ENCODE measurements around the gene RBL1.
"Not testable (repeated sequence)": the region's sequence is repeated elsewhere in the genome, so short reads cannot be mapped to it uniquely, and the experiment has no call there.

RBL1 gene

DNA sequence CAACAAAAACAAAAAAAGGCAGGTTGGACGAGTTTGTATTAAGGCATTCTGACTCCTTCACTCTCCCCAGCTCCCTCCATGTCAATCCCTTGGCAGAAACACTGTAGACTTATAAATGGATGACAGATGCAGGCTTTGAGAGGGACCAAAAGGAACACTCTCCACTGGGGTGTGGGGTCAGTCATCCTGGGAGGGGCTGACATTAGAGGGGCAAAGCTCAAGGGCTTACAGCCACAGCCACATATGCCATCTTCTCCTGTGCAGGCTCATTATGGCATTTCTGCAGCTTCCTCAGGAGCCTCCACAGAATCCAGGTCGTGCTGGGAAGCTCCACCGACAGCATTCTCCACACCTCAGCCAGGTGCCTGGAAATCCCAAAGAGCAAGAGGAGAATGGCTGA lies 33.0 kb upstream of the RBL1 start:
- DNase-seq (ENCODE audit: low read depth): no peak
- TF ChIP-seq, protein P1, sequence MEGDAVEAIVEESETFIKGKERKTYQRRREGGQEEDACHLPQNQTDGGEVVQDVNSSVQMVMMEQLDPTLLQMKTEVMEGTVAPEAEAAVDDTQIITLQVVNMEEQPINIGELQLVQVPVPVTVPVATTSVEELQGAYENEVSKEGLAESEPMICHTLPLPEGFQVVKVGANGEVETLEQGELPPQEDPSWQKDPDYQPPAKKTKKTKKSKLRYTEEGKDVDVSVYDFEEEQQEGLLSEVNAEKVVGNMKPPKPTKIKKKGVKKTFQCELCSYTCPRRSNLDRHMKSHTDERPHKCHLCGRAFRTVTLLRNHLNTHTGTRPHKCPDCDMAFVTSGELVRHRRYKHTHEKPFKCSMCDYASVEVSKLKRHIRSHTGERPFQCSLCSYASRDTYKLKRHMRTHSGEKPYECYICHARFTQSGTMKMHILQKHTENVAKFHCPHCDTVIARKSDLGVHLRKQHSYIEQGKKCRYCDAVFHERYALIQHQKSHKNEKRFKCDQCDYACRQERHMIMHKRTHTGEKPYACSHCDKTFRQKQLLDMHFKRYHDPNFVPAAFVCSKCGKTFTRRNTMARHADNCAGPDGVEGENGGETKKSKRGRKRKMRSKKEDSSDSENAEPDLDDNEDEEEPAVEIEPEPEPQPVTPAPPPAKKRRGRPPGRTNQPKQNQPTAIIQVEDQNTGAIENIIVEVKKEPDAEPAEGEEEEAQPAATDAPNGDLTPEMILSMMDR (conservative IDR thresholded peaks at IDR 0.05; ENCODE audit: low read depth, low read length): no peak
- H3K4me3 ChIP-seq (ENCODE audit: low read depth, low read length): no peak overlapping the region

DNA sequence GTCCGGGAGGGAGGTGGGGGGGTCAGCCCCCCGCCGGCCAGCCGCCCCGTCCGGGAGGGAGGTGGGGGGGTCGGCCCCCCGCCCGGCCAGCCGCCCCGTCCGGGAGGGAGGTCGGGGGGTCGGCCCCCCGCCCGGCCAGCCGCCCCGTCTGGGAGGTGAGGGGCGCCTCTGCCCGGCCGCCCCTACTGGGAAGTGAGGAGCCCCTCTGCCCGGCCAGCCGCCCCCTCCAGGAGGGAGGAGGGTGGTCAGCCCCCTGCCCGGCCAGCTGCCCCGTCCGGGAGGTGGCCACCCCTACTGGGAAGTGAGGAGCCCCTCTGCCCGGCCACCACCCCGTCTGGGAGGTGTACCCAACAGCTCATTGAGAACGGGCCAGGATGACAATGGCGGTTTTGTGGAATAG lies 30.5 kb upstream of the RBL1 start:
- not testable (repeated sequence) for H3K4me3 ChIP-seq (ENCODE audit: low read depth, low read length); DNase-seq (ENCODE audit: low read depth)

DNA sequence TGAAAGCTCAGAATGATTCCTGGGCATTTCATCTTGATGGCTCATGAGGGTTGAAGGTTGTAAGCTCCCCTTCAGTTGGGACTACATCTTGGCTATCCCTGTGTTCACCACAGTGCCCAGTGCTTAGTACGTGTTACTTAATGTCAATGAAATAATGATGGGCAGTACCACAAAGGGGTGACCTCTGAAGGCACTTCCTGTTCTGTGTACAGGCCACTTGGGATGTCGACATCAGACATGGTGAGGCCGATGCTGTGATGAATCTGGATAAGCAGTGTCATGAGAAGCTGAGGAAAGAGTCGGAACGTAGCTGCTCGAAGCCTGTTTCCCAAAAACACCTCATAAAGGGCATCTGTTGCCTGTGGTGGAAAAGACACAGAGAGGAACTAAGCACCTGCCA lies 27.6 kb upstream of the RBL1 start:
- no peak overlapping the region for H3K4me3 ChIP-seq (ENCODE audit: low read depth, low read length)
- TF ChIP-seq, protein P1 (conservative IDR thresholded peaks at IDR 0.05; ENCODE audit: low read depth, low read length): no peak
- no peak for DNase-seq (ENCODE audit: low read depth)

DNA sequence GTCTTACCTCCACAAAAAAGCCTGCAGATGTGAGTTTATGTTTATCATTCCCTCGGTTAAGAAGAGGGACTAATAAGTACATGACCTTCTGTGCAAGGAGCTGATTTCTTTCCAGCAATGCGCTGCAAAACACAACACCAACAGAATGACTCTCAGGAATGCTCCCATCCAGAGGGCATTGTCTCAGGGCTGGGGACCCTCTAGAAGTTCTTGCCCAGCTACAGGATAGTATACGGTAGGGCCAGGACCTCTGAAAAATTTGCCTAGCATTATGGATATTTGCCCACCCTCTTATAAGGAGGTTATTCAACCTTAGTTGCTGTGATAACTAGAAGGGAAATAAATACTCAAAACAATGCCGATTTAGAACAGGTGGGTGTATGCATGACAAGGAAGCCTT lies 24.7 kb upstream of the RBL1 start:
- H3K4me3 ChIP-seq (ENCODE audit: low read depth, low read length): no peak overlapping the region
- DNase-seq (ENCODE audit: low read depth): no peak
- TF ChIP-seq, protein P1 (conservative IDR thresholded peaks at IDR 0.05; ENCODE audit: low read depth, low read length): no peak

DNA sequence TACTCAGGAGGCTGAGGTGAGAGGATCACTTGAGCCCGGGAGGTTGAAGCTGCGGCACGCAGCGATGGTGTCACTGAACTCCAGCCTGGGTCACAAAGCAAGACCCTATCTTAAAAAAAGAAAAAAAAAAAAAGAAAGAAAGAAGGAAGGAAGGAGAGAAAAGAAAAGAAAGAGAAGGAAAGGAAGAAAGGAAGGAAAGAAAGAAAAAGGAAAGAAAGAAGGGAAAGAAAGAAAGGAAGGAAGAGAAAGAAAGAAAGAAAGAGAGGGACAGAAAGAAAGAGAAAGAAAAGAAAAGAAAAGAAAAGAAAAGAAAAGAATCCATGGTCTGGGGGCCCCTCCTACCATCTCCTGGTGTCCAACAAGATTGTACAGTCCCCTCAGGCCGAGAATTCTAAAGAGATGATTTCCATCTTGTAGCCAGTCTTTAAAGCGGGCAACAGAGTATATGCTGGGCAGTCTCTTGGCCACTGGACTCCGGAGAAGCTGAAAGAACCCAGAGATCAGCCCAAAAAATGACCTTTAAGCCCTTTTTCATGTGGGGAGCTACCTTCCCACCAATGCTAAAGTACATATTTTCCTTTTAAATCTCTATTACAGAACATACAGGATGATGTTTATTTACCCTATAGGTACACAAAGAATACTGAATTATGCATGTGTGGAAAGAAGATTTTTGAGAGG lies 23.7 kb upstream of the RBL1 start:
- TF ChIP-seq, protein P1 (conservative IDR thresholded peaks at IDR 0.05; ENCODE audit: low read depth, low read length): no peak
- no peak for DNase-seq (ENCODE audit: low read depth)
- no peak overlapping the region for H3K4me3 ChIP-seq (ENCODE audit: low read depth, low read length)

DNA sequence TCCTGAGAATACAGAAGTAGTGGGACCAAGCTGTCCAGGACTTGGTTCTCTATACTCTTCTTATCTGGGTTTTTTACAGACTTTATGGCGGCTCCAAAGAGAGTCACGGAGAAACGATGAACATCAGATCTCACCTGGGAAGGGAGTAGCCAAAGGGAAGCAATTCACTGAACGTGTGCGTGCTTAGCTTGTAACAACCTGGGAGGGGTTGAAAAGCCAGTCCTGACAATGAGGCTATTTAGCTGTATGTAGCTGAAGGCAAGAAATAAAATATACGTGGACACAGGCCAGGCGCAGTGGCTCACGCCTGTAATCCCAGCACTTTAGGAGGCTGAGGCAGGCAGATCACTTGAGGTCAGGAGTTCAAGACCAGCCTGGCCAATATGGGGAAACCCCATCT lies 18.2 kb upstream of the RBL1 start:
- DNase-seq (ENCODE audit: low read depth): no peak
- TF ChIP-seq, protein P1 (conservative IDR thresholded peaks at IDR 0.05; ENCODE audit: low read depth, low read length): no peak
- H3K4me3 ChIP-seq (ENCODE audit: low read depth, low read length): no peak overlapping the region

DNA sequence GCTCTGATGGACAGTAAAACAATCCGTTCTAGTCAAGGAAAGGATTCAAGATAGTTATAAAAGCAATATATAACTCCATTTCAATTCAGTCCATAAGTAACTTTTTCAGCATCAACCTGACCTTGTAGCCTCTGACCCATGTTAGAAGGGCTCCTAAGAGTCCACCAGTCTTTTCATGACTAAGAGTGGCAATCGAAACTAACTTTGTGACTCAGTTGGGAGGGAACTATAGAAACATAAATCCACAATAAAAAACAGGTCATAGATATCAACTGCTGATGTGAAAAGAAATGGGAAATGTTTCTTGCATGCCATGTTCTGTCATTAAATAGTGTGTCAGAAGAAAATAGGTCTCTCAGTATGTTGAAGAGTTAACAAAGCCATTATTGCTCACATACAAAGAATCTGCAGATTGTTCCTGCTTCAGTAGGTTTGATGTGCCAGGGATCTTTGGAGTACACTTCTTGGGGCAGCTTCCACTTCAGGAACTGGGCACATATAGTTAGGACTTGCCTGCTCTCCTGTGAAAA lies 16.2 kb upstream of the RBL1 start:
- H3K4me3 ChIP-seq (ENCODE audit: low read depth, low read length): no peak overlapping the region
- TF ChIP-seq, protein P1 (conservative IDR thresholded peaks at IDR 0.05; ENCODE audit: low read depth, low read length): no peak
- DNase-seq (ENCODE audit: low read depth): no peak
